Psoas muscle (tissue), 8 donors: ENCODE results near the gene MYO1G. TPM values are rescaled to one million over a fixed set of nuclear protein-coding genes. Genes with fewer than 3 reads are reported as not detected.

Source experiments
- ATAC-seq, 4 donors: fragments of 200-7000 bp; cut with Tn5 transposase; one replicate each; pipeline ENCODE4 v1.9.1; 2020; ENCODE audit warnings: moderate library complexity in 3 of 4, mild to moderate bottlenecking in 2 of 4
- DNase-seq, 2 donors: peaks; one replicate each; pipeline ENCODE4 v3.0.0-alpha.2; 2020
- H3K27ac ChIP-seq: fragments of 200-600 bp; one replicate; pipeline ENCODE4 v1.8.0; 2022
- H3K27me3 ChIP-seq, 3 donors: fragments of 200-600 bp in 1 of 3; one replicate each; pipeline versions ENCODE4 v1.6.1 to v1.8.0; 2013 to 2022; ENCODE audit warnings: low read length in 2 of 3, mild to moderate bottlenecking in 2 of 3, moderate library complexity in 1 of 3; ENCODE audit not compliant: insufficient read depth in 3 of 3
- H3K36me3 ChIP-seq, 2 donors: fragments of 200-600 bp in 1 of 2; one replicate each; pipeline versions ENCODE4 v1.6.1 to v1.8.0; 2013 to 2022; ENCODE audit warnings: low read depth in 1 of 2, mild to moderate bottlenecking in 1 of 2, moderate library complexity in 1 of 2; ENCODE audit not compliant: insufficient read depth in 1 of 2
- H3K4me1 ChIP-seq: fragments of 200-600 bp; one replicate; pipeline ENCODE4 v1.8.0; 2022
- H3K4me3 ChIP-seq: fragments of 200-600 bp; one replicate; pipeline ENCODE4 v1.8.0; 2022; ENCODE audit warnings: mild to moderate bottlenecking
- H3K9me3 ChIP-seq: fragments of 200-600 bp; one replicate; pipeline ENCODE4 v1.8.0; 2022
- CTCF ChIP-seq: fragments of 200-600 bp; IDR thresholded peaks from one replicate; pipeline ENCODE4 v1.8.0; 2022; ENCODE audit warnings: antibody characterized with exemption
- WGBS, 3 donors: extraction: QIAGEN DNeasy Blood & Tissue Kit; methylation state at CpG; one replicate each; pipeline versions ENCODE4 v1.1.6 to v1.1.7; 2013; 5-methylcytosine and 5-hydroxymethylcytosine counted together
- intact Hi-C, 2 donors: fragments of 100-400 bp; cut with DNase I; formaldehyde crosslinking; loops; one replicate each; pipeline versions ENCODE4 v1.11.0 to v1.14.2; 2022
- polyA plus RNA-seq, 3 donors: library from polyadenylated mRNA; stranded (reverse); fragments of 200-250 nt; gene quantifications; one replicate each; pipeline ENCODE4 v1.2.3, GENCODE V29; 2013
- total RNA-seq, 4 donors: library from RNA; stranded (reverse); fragmentation: NEBNext Ultra II Directional in 2 of 4; extraction: Animal tissue kit (Norgen Biotek cat#: 25700) in 2 of 4; gene quantifications; one replicate each; pipeline versions ENCODE4 v1.2.1 to v1.2.4, GENCODE V29; 2021 to 2023
- donor health status: healthy with polysubstance abuse.
- donor health status: DM: no; HTN: no; CAD: no; lungs with moderate emphysema.
- donor health status: Bipolar disorder and iron deficiency.
- donor health status: healthy.
- donor health status: DM: yes; HTN: yes; CAD: no.
- donor health status: DM: no; HTN: no; CAD: no.
- donor health status: DM: no; HTN: no; CAD: no.
- donor health status: DM: yes; HTN: yes; CAD: no.

Gene MYO1G
- total and polyA plus RNA-seq, 7 donors = 0.11 to 1.9 (median 0.41) TPM

- peaks cover 20% of the 10 kb centered on the region for H3K4me1 ChIP-seq
- no peaks in the 10 kb centered on the region for H3K9me3 ChIP-seq
- DNase-seq (no peak), ATAC-seq (no peak)
- WGBS, 3 donors = 81 to 89% (median 83%) methylated on average over 6 of the region's 6 CpGs
- no peak overlapping the region for H3K4me3 ChIP-seq
- no peak for TF ChIP-seq CTCF
- peaks cover 8 to 62% of the 10 kb centered on the region in 2 donors for H3K36me3 ChIP-seq
- H3K27ac ChIP-seq = peak overlapping the region; percentile 17
- intact Hi-C loops = no loop called here
- no peaks in the 10 kb centered on the region for H3K27me3 ChIP-seq
Observed at GRCh38 chr7:44983742-44984477, 5.1 kb upstream of the MYO1G start.

DNA sequence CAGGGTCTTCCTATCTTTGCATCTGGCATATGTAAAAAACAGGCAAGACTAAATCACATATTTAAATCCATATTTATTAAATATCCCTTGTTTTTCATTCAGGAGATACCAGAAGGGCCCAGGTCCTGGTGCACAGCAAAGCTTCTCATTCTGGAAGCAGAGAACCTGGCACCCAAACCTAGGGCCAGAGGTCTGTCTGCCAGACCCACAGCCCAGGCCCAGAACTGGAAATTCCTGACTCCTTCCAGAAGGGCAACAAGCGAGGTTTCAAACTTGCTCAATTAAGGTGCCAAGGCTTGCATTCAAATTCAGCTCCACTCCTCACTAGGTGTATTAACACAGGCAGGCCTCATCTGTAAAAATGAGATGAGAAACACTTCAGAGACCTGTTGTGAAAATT, 4.2 kb upstream of the MYO1G start:
- 86 to 89% (median 88%) methylated on average over 1 of the region's 1 CpG for WGBS, 3 donors
- H3K36me3 ChIP-seq = peaks cover 8 to 65% of the 10 kb centered on the region in 2 donors
- no peaks in the 10 kb centered on the region for H3K27me3 ChIP-seq
- intact Hi-C loops = no loop called here
- H3K4me3 ChIP-seq = no peak overlapping the region
- no peaks in the 10 kb centered on the region for H3K9me3 ChIP-seq
- no peak for ATAC-seq
- no peak for DNase-seq
- TF ChIP-seq CTCF = no peak
- no peak overlapping the region for H3K27ac ChIP-seq
- peaks cover 20% of the 10 kb centered on the region for H3K4me1 ChIP-seq

DNA sequence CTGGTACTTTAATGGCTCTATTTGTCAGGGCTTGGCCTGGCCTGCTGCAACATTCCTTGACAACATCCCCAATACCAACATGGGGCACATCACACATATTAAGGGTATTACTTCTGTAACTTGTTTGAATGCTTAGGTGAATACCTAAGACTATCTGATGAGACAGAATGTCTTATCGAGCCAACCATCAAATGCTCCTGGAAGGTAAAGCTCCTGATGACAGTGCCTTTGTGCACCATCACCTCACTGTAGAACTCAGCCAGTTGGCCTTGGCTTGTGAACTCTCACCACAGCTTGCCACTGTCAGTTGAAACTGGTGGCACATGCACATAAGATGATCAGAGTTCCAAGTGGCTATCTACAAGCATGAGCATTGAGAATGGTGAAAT, 3.7 kb upstream of the MYO1G start:
- H3K4me1 ChIP-seq = peaks cover 18% of the 10 kb centered on the region
- H3K9me3 ChIP-seq = no peaks in the 10 kb centered on the region
- ATAC-seq (no peak), DNase-seq (no peak)
- H3K27me3 ChIP-seq = no peaks in the 10 kb centered on the region
- TF ChIP-seq CTCF = no peak
- no peak overlapping the region for H3K4me3 ChIP-seq
- H3K36me3 ChIP-seq = peaks cover 8 to 65% of the 10 kb centered on the region in 2 donors
- no peak overlapping the region for H3K27ac ChIP-seq
- intact Hi-C loops = no loop called here
- WGBS, 3 donors = 83 to 91% (median 87%) methylated on average over 1 of the region's 1 CpG

DNA sequence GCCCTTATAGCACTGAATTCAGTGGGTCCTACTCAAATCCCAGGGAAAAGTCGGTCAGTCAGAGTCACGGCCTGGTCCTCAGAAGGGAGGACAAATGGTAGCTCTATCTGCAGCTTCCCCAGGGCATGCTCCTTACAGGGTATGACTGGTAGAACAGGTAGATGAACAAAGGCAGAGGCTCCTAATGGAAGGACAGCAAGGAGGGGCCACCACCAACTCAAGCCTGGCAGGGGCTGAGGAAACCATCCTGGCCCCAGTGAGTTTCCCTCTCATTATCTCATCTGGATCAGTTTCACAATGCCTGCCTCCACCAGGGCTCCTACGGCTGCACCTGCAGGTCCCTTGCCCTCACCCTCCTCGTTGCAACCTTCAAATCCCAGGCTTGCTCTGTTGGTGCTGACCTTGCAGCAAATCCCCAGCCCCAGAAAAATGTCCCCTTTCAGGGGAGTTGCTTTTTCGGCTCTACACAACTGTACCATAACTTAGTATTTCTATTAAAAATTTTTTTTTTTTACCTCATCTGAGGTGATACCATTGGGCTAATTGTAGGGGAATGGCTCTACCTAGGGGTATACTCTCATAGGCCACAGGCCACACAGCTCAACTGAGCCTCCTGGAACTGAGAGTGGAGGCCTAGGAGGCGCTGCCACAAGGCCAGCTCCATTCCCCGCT, 2.4 kb upstream of the MYO1G start:
- TF ChIP-seq CTCF = no peak
- Histone ChIP-seq H3K4me3 (no peak overlapping the region), H3K27me3 (no peaks in the 10 kb centered on the region), H3K4me1 (peaks cover 12% of the 10 kb centered on the region), H3K36me3 (peaks cover 8 to 65% of the 10 kb centered on the region in 2 donors), H3K9me3 (no peaks in the 10 kb centered on the region), H3K27ac (peak overlapping the region; percentile 36)
- DNase-seq (no peak), ATAC-seq (no peak)
- 88 to 91% (median 90%) methylated on average over 7 of the region's 7 CpGs for WGBS, 3 donors
- intact Hi-C loops = loop anchor here in 1 of 2 donors (2.0 kb wide), 1 partner anchor 60 kb away; no protein-coding TSS in a partner anchor
